Stimulated activated CD4-positive, alpha-beta T cell treated with anti-CD3 and anti-CD28 coated beads, Interleukin-1b, Interleukin-23, amount 100 ng/mL, for 24 hours (primary cell): Measurements from ENCODE around the gene ADCY10.
"Not testable (repeated sequence)": the region's sequence is repeated elsewhere in the genome, so short reads cannot be mapped to it uniquely, and the experiment has no call there.

Experiments used
- DNase-seq, 4 experiments: peaks; one replicate each; pipeline ENCODE4 v3.0.0-alpha.2; 2020; ENCODE audit warnings: low read depth in 4 of 4, low spot score in 1 of 4

Gene ADCY10

GRCh38 chr1:167913895-167914496 lies at the start of gene ADCY10:
Gene ADCY10, minus strand, starts transcription at chr1:167914134. Its CDS starts 8,994 bp downstream, at chr1:167905140.
- DNase-seq: no peak

GRCh38 chr1:167957710-167958109 lies 43.8 kb upstream of the ADCY10 start:
- DNase-seq: no peak

- DNase-seq: no peak
Measured at GRCh38 chr1:167955915-167956314, 42.0 kb upstream of the ADCY10 start.

DNA sequence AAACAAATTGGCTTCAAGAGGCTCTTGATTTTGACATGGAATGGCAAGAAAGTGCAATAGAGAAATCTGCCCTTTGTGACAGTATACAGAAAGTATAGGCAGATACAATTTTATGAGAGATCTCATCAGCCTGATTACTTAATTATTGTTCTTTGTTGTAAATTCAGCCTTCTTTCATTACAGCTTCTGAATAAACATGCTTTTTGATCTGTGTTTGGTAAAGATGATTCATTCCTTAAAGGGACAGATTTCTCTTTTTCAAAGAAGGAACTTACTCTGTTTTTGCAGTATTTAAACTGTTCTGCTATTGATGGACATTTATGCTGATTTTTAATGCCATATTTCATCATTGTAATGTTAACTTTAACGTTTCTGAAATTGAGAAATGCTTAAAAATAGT lies 36.6 kb upstream of the ADCY10 start:
- DNase-seq: no peak

DNA sequence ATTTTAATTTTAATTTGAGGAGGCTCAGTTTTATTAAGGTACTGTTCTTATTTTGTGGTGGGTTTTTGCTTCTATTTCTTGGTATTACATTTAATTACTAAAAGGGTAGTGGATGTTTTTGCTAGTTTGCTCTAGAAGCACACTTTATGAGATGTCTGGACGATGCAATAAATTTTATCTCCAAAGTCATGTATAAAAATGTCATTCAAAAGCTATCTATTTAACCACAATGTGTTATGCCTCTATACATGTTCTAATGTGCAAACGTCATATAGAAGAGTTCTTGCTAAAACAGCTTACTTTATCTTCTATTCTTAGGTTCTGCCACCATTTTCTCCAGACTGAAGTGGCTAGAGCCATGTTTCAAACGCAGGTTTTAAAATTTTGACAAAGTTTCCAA lies 35.9 kb upstream of the ADCY10 start:
- DNase-seq: no peak

GRCh38 chr1:167947733-167948132 lies 33.8 kb upstream of the ADCY10 start:
- DNase-seq: no peak

DNA sequence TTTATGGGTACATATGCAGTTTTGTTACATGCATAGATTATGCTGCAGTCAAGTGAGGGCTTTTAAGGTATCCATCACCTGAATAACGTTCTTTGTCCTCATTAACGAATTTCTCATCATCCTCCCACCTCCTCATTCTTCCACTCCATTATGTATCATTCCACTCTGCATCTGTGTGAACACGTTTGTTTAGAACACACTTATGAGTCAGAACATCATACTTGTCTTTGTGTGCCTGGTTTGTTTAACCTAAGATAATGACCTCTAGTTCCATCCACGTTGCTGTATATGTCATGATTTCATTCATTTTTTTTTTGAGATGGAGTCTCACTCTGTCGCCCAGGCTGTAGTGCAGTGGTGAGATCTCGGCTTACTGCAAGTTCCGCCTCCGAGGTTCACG lies 29.6 kb upstream of the ADCY10 start:
- no peak for DNase-seq

GRCh38 chr1:167940264-167940663 lies 26.3 kb upstream of the ADCY10 start:
- no peak for DNase-seq

GRCh38 chr1:167938080-167938636 lies 24.2 kb upstream of the ADCY10 start:
- DNase-seq: no peak

DNA sequence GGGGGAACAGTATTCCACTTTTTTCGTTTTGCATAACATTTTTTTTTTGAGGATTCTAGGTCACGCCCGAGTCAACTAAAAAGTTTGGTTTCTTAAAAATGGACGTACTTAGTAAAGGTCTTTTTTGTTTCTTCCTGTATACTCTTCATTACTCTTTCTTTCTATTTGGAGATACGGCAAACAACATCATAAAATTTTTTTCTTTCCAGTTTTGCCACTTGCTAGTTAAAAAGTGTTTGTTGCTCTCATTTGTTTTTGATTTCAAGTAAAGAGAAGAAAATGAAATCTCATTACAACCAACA lies 23.7 kb upstream of the ADCY10 start:
- no peak for DNase-seq

DNA sequence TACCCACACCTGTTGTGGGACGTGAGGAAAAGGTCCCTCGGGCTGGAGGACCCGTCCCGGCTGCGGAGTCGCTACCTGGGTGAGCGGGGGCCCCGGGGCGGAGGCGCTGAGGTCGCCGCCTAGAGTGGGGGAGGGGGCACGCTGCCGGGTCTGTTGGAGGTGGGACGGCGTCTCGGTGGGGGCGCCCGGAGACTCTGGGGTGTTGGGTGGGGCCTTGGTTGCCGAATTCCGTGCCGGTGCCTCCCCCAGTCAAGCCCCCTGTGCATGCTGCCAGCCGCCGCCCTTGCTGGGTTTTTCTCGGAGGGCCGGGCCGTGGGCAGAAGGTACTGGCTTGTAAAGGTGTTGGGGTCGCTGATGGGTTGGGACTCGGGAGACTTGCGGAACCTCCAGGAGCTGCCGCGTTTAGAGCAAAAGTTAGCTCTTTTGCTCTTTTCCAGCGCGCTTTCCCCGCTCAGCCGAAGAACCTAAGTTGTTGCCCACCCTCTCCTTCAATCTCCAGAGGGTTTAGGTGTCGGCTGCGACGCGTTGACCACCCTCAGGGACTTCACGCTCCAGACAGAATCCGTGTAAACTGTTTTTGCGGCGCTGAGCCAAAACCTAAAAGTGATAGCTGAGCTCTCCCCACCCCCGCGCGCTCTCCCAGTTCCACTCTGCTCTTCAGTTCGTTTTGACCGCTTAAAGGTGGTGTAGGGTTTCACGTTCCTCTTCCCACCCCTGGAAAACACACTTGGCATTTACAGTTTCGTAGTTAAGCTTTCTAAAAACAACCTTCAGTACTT lies 23.2 kb upstream of the ADCY10 start, which contains the start of gene MPC2:
Gene MPC2 (minus strand): TSS at position 143 of the 779 bp plus-strand sequence. CDS start 1,231 bp downstream, outside the sequence.
- DNase-seq: peak; percentile 25 to 51 (median 38)

DNA sequence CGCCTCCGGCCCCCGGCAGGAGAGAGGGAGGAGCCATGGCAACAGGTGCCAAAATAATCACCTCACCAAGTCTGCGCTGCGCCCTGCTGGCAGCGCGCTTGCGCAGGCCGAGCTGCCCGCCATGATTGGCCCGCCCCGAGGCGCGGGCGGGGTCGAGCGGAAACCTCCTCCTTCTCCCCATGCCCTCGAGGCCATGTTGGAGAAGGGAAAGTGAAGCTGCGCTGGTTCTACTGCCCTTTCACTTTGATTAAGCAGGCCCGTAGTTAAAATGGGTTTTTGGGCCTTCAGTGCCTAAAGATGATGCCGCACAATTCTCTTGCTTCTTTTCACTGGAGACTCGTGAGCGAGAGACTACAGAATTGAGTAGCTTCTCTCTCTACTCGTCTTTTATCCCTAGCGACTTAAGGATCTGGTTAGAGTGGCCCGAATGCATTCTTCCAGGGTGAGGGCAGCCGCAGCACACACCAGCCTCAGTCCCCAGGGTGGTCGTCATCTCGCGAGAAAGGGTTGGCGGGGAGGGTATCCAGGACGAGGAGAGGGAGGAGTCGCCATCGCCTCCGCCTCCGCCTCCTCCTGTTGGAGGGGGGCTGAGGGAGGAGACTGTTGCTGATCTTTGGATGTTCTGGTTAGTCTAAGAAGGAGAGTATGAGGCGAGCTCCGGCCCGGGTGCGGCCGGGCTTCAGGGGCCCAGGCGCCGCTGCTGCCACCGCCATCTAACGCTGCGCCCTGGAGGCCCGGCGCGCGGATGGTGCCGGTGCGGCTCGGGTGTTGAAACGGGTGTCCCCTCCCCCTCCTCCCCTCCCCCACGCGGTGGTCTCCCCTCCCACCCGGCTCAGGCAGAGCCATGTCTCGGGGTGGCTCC lies 22.4 kb upstream of the ADCY10 start, which contains the start of gene DCAF6:
Gene DCAF6 (plus strand): TSS at position 616 of the 862 bp plus-strand sequence. CDS start 229 bp downstream, at position 845.
- peak; percentile 82 to 89 (median 86) for DNase-seq

GRCh38 chr1:167935216-167936067 lies 21.5 kb upstream of the ADCY10 start:
- DNase-seq: peak; percentile 1 to 15 (median 6)

GRCh38 chr1:167934426-167935215 lies 20.7 kb upstream of the ADCY10 start:
- no peak for DNase-seq

DNA sequence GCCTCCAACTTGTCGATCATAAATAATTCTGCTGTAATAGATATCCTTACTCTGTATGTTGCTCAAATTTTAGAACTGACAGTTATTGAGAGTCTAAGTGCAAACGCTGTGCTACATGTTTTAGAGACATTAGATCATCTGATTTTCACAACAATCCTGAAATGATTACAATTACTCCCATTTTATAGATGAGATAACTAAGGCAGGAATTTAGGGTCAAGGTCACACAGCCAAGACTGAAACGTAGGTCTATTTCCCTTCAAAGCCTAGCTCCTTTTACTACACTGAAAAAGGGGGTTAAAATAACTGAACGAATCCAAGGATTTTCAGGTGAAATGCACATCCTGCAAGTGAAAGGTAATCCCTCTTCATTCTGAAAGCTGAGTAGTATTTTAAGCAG lies 19.9 kb upstream of the ADCY10 start:
- DNase-seq: no peak

DNA sequence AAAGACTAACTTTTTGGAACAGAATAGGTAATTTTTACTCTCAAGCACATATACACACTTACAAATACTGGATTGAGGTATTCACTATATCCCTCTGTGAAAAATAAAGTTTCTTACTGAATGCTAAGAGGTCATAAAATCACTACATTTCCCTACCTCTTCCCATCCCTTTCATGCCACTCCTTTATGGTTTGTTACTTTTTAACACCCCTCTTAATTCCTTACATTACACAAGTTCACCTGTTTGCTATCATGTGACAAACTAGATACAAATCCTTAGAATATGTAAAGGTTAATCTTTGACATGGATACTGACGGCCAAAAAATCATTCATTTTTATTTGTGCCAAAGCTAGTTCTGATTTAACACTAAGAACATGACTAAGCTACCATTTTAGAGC lies 15.8 kb upstream of the ADCY10 start:
- no peak for DNase-seq

GRCh38 chr1:167928919-167929318 lies 15.0 kb upstream of the ADCY10 start:
- not testable (repeated sequence) for DNase-seq

DNA sequence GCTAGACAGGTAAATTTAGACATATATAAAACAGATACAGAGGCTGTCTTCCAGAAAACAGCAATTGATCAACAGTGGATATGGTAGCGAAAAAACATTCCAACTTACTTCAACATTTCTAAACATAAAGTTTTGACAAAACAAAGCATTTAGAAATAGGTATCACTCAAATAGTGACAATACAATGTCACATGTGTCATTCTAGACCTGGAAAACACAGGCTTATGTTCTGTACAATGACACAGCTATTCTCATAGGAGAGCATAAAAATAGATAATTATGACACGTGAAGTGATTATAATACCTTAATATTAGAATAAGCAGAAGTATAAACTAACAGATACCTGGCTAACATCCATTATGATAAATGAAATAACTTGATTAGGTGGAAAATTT lies 14.5 kb upstream of the ADCY10 start:
- DNase-seq: no peak

GRCh38 chr1:167927046-167927754 lies 13.3 kb upstream of the ADCY10 start:
- no peak for DNase-seq
